ENCODE measurements around the gene AHCTF1.

- no peak for TF ChIP-seq POLR2AphosphoS5 (IDR thresholded peaks at IDR 0.05; ENCODE audit: low read depth, low read length)
- TF ChIP-seq, protein P1, sequence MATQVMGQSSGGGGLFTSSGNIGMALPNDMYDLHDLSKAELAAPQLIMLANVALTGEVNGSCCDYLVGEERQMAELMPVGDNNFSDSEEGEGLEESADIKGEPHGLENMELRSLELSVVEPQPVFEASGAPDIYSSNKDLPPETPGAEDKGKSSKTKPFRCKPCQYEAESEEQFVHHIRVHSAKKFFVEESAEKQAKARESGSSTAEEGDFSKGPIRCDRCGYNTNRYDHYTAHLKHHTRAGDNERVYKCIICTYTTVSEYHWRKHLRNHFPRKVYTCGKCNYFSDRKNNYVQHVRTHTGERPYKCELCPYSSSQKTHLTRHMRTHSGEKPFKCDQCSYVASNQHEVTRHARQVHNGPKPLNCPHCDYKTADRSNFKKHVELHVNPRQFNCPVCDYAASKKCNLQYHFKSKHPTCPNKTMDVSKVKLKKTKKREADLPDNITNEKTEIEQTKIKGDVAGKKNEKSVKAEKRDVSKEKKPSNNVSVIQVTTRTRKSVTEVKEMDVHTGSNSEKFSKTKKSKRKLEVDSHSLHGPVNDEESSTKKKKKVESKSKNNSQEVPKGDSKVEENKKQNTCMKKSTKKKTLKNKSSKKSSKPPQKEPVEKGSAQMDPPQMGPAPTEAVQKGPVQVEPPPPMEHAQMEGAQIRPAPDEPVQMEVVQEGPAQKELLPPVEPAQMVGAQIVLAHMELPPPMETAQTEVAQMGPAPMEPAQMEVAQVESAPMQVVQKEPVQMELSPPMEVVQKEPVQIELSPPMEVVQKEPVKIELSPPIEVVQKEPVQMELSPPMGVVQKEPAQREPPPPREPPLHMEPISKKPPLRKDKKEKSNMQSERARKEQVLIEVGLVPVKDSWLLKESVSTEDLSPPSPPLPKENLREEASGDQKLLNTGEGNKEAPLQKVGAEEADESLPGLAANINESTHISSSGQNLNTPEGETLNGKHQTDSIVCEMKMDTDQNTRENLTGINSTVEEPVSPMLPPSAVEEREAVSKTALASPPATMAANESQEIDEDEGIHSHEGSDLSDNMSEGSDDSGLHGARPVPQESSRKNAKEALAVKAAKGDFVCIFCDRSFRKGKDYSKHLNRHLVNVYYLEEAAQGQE (IDR thresholded peaks at IDR 0.05; ENCODE audit: insufficient read depth in 1 of 2, low read depth in 2 of 2, low read length in 2 of 2): no peak
Measured at GRCh38 chr1:246794048-246794827, 137.5 kb downstream of the AHCTF1 start.

Measured in PFSK-1 (cell line).